NT2/D1 (cell line): ENCODE data around the gene ALDH4A1.
"Not testable (repeated sequence)": the region's sequence is repeated elsewhere in the genome, so short reads cannot be mapped to it uniquely, and the experiment has no call there.

ENCODE experiments used
- SUZ12 ChIP-seq: IDR thresholded peaks from 2 replicates; pipeline ENCODE4 v1.6.1; 2011; ENCODE audit not compliant: insufficient read length, insufficient read depth; ENCODE audit errors: extremely low read depth
- YY1 ChIP-seq: IDR thresholded peaks from 2 replicates; pipeline ENCODE4 v1.6.1; 2011; ENCODE audit not compliant: insufficient read length, insufficient read depth
- ZNF274 ChIP-seq: IDR thresholded peaks from 2 replicates; pipeline ENCODE4 v1.6.1; 2011; ENCODE audit warnings: mild to moderate bottlenecking, low read depth, low read length

- not testable (repeated sequence) for TF ChIP-seq YY1, SUZ12, ZNF274
These were observed 54.6 kb downstream of the ALDH4A1 start for GRCh38 chr1:18847723-18848122.
